Measurements from ENCODE around the gene GSK3B. TPM values are rescaled to one million over a fixed set of nuclear protein-coding genes. Genes with fewer than 3 reads are reported as not detected.

The GSK3B gene
- total RNA-seq, 3 donors from 2014 or later = 28.3 to 29.2 (median 28.5) TPM

DNA sequence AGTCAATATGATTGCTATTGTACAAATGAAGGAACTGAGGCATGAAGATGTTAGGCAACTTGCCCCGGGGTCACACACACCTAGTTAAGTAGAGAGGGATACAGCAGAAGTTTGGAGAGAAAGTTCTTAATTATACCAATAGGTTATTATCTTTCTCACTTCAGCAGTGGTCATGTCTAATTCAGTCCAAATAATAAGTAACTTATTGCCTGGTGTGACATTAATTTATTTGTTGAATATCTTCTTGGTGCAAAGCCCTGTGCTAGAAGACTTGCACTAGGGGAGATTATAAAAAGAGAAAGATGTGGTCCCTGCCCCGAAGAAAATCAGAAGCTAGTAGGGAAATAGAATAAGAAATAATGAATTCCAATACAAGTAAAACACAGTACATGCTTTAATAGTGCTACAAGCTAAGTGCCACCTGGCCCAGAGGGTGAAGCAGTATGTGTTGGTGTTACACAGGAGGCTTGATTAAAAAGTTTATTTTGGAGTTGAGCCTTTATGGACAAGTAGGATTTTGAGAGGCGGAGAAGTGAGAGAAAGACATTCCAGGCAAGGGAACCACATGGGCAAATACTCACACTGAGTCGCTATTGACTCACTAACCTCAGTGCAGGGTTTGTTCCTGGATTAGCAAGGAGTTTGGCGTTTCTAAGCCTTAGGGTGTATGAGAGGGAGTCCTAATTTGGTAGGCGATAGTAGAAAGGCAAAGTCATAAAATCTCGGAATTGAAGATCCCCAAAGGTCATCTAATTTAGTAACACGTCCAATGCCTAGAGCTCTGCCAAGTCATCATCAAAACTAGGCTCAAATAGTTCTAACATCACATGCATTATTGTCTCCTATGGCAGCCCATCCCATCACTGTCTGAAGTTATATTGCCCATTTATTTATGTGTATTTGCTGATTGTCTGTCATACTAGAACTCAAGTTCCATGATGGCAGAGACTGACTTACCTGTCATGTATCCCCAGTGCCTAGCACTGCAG lies 19.2 kb upstream of the GSK3B start:
- Mint-ChIP-seq H3K4me1 (ENCODE audit: low read depth) (no peaks in the 10 kb centered on the region), H3K4me3 (no peak overlapping the region), H3K27me3 (ENCODE audit: low read depth) (no peaks in the 10 kb centered on the region), H3K9me3 (peaks cover 5% of the 10 kb centered on the region), H3K36me3 (ENCODE audit: insufficient read depth) (peaks cover 7% of the 10 kb centered on the region)
- no peak for ATAC-seq
- no peak for DNase-seq

DNA sequence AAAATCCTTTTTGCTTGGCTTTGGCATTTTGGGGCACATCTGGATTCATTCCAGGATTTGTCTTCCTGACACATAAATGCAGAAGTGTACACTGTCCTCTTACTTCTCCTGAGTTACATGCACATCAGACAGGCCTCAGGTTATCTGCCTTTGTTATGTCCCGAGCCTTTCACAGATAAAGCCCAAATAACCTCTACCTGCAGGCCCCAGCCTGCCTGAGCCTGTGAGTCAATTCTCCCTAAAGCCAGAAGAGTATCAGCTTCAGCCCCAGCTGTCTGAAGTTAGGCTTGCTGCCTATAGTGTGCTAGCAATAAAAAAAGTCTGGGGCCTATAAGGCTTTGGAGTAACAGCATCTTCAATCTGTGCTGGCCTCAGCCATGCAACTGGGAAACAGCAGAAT lies 17.7 kb upstream of the GSK3B start:
- DNase-seq (no peak), ATAC-seq (no peak)

DNA sequence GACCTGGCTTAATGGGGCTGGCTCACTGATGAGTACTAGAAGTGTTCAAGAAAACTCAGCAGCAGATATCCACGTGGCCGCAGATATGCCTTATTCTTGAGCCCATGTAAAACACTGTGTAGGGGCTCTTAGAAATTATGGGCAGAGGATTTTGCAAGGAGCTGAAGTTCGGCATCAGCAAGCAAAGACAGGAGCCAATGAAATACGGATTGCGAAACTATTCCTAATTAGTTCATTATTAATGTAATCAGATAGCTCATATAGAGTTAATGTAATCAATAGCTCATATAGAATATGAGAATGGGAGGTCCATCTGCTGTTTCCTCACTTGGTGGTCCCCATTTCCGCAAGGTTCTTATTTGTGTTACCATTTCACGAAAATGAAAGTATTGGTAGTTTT lies 9.0 kb upstream of the GSK3B start:
- DNase-seq (no peak), ATAC-seq (no peak)
- H3K27me3 Mint-ChIP-seq (ENCODE audit: low read depth) = no peaks in the 10 kb centered on the region
- peaks cover 6% of the 10 kb centered on the region for H3K4me1 Mint-ChIP-seq (ENCODE audit: low read depth)
- H3K9me3 Mint-ChIP-seq = no peaks in the 10 kb centered on the region
- no peak overlapping the region for H3K4me3 Mint-ChIP-seq
- H3K36me3 Mint-ChIP-seq (ENCODE audit: insufficient read depth) = peaks cover 8% of the 10 kb centered on the region

More for the DNA sequence above, 17.7 kb upstream of the GSK3B start:
- H3K36me3 Mint-ChIP-seq (ENCODE audit: insufficient read depth) = peaks cover 4% of the 10 kb centered on the region
- no peak overlapping the region for H3K4me3 Mint-ChIP-seq
- peaks cover 2% of the 10 kb centered on the region for H3K9me3 Mint-ChIP-seq
- H3K4me1 Mint-ChIP-seq (ENCODE audit: low read depth) = no peaks in the 10 kb centered on the region
- no peaks in the 10 kb centered on the region for H3K27me3 Mint-ChIP-seq (ENCODE audit: low read depth)

DNA sequence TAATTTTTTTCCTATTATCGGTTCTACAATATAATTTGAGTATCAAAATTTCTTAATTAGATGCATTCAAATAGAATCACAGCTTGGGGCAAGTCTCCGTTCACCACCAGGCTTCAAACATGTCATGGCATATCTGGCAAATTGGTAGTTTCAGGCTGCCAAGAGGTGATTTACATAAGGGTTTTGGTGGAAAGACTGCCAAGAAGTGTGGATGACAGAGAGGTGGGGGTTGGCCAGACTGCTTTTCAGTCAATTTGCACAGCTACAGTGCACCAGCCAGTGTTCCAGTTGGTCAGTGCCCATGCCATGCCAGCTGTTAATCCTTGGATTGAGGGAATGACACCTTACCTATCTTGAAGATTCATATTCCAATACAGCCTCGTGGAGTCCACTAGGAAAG lies 8.4 kb upstream of the GSK3B start:
- H3K4me1 Mint-ChIP-seq (ENCODE audit: low read depth) = peaks cover 6% of the 10 kb centered on the region
- ATAC-seq = no peak
- H3K27me3 Mint-ChIP-seq (ENCODE audit: low read depth) = no peaks in the 10 kb centered on the region
- DNase-seq = no peak
- no peak overlapping the region for H3K4me3 Mint-ChIP-seq
- no peaks in the 10 kb centered on the region for H3K9me3 Mint-ChIP-seq
- H3K36me3 Mint-ChIP-seq (ENCODE audit: insufficient read depth) = peaks cover 8% of the 10 kb centered on the region

DNA sequence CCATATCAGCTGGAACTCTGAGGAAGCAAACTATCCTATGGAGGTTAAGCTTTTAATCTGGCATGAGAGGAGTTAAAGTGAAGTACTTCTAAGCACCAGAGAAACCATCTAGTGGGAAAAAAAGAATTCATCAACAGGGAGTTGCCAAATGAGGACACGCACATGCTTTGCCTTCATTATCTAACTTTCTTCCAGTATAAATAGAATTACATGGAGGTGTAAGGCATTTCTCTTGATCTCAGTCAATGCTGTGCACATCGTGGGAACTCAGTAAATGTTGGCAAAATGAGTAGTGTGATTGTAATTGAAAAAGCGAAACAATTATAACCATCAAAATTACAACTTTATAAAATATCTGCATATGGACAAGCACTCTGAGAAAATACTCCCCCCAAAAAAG lies 8.0 kb upstream of the GSK3B start:
- Mint-ChIP-seq H3K36me3 (ENCODE audit: insufficient read depth) (peaks cover 8% of the 10 kb centered on the region), H3K27me3 (ENCODE audit: low read depth) (no peaks in the 10 kb centered on the region), H3K4me3 (no peak overlapping the region), H3K9me3 (no peaks in the 10 kb centered on the region), H3K4me1 (ENCODE audit: low read depth) (peaks cover 8% of the 10 kb centered on the region)
- no peak for ATAC-seq
- no peak for DNase-seq

DNA sequence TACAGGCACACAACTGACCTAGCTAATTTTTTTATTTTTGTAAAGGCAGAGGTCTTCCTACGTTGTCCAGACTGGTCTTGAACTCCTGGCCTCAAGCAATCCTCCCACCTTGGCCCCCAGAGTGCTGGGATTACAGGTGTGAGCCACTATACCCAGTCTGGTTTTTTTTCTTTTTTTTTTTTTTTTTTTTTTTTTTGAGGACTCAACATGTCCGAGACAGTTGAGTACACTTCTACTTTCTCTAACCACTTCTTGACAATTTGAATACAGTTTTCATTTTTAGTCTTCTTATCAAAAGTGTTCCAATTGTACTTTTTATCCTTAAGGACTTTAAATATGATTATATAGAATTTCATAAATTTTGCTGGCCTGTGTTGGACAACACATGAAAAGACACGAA lies 7.4 kb upstream of the GSK3B start:
- Mint-ChIP-seq H3K36me3 (ENCODE audit: insufficient read depth) (peaks cover 8% of the 10 kb centered on the region), H3K4me1 (ENCODE audit: low read depth) (peaks cover 12% of the 10 kb centered on the region), H3K27me3 (ENCODE audit: low read depth) (no peaks in the 10 kb centered on the region), H3K4me3 (no peak overlapping the region), H3K9me3 (no peaks in the 10 kb centered on the region)
- ATAC-seq (no peak), DNase-seq (no peak)

DNA sequence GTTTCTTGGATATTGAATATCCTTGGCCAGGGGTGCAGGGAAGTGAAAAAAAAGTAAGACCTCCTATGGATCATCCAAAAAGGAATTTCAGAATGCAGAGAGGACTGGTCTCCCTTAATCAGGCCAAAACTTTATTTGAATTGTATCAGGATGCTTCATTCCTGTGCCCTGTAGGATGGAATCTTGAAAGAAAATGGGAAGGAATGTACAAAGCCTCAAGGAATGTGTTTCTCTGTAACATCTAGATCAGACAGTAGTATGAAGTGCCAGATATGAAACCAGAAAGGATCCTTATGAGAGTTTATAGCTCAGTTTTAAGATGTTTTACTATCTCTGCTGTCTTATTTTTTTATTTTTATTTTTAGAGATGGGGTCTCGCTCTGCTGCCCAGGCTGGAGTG lies 6.5 kb upstream of the GSK3B start:
- H3K4me1 Mint-ChIP-seq (ENCODE audit: low read depth) = peaks cover 16% of the 10 kb centered on the region
- no peaks in the 10 kb centered on the region for H3K9me3 Mint-ChIP-seq
- DNase-seq (no peak), ATAC-seq (no peak)
- H3K36me3 Mint-ChIP-seq (ENCODE audit: insufficient read depth) = peaks cover 8% of the 10 kb centered on the region
- H3K27me3 Mint-ChIP-seq (ENCODE audit: low read depth) = no peaks in the 10 kb centered on the region
- H3K4me3 Mint-ChIP-seq = no peak overlapping the region

DNA sequence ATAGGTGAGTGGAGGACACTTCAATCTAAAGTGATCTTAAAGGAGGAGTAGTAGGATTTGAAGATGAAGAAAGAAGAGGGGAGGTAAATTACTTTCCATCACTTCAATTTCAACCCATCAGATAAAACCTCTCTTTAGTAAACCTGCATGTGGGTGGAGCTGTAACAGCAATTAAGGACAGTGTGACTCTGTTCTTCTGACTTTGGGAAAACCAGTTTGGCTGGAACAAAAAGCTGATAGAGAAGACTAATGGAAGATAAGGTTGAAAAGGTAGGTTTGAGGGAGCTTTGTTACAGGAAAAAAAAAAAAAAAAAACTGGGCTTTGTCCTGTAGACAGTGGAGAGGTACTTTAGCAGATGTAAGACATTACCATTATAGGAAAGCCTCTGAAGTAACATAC lies 4.5 kb upstream of the GSK3B start:
- H3K4me1 Mint-ChIP-seq (ENCODE audit: low read depth) = peaks cover 19% of the 10 kb centered on the region
- no peaks in the 10 kb centered on the region for H3K27me3 Mint-ChIP-seq (ENCODE audit: low read depth)
- no peak overlapping the region for H3K4me3 Mint-ChIP-seq
- DNase-seq (no peak), ATAC-seq (no peak)
- H3K36me3 Mint-ChIP-seq (ENCODE audit: insufficient read depth) = peaks cover 8% of the 10 kb centered on the region
- H3K9me3 Mint-ChIP-seq = no peaks in the 10 kb centered on the region

DNA sequence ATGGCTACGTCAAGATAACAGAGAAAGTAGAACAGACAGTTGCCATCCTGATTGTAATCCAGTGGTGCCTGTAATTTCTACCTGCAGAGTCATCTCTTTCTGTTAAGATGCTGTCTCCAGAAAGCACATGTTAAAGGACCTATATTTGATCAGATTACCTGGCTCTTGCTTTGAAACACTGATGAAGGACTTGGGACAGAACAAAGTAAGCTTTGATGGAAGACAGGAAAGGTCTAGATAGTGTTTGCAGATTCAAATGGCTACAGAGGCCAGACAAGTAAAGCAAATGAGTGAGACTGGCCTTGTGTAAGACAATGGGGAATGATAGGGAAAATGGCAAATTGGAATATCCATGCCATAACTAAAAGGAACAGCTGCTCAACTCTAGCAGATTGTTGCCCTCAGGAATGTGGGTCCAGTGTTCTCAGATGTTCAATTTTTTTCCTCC lies 1.8 kb upstream of the GSK3B start:
- DNase-seq = no peak

DNA sequence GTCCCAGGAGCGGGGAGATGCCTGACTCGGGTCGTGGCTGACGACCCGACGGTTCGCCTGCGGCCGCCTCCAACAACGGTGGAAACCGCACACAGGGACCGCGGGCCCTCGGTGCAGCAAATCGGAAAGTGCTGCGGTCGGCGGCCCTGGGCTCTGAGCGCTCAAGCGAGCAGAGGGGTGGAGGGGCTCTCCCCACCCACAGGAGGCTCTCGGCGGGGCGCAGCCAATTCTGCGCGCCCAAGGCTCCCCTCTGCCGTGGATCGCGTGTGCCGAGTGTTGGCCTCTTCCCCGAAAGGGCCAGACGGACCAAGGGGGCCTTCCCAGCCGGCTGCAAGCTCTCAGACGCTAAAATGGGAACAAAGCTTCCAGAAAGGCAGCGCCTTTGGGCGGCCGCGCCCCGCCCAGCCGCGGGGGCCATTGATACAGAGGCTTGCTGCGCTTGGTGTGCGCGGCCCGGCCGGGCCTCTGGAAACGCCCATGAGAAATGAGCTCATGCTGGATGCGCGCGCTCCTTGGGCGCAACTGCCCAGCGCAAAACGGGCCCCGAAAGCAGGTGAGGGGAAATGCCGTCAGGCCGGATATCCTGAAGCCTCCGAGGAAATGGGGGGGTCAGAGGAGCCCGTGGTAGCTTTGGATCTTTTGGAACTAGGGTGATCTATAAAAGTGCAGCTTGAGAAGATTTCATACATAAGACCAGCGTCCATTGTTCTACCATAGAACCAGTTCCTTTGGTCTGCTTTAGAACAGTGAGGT lies 1.2 kb upstream of the GSK3B start:
- no peak overlapping the region for H3K4me3 Mint-ChIP-seq
- H3K9me3 Mint-ChIP-seq = no peaks in the 10 kb centered on the region
- peaks cover 19% of the 10 kb centered on the region for H3K4me1 Mint-ChIP-seq (ENCODE audit: low read depth)
- peak; percentile 49 to 50 for ATAC-seq
- H3K36me3 Mint-ChIP-seq (ENCODE audit: insufficient read depth) = peaks cover 8% of the 10 kb centered on the region
- DNase-seq = peak; percentile 69
- no peaks in the 10 kb centered on the region for H3K27me3 Mint-ChIP-seq (ENCODE audit: low read depth)

More for the DNA sequence above, 1.8 kb upstream of the GSK3B start:
- Mint-ChIP-seq H3K9me3 (no peaks in the 10 kb centered on the region), H3K36me3 (ENCODE audit: insufficient read depth) (peaks cover 8% of the 10 kb centered on the region), H3K4me1 (ENCODE audit: low read depth) (peaks cover 19% of the 10 kb centered on the region), H3K27me3 (ENCODE audit: low read depth) (no peaks in the 10 kb centered on the region), H3K4me3 (no peak overlapping the region)
- no peak for ATAC-seq

DNA sequence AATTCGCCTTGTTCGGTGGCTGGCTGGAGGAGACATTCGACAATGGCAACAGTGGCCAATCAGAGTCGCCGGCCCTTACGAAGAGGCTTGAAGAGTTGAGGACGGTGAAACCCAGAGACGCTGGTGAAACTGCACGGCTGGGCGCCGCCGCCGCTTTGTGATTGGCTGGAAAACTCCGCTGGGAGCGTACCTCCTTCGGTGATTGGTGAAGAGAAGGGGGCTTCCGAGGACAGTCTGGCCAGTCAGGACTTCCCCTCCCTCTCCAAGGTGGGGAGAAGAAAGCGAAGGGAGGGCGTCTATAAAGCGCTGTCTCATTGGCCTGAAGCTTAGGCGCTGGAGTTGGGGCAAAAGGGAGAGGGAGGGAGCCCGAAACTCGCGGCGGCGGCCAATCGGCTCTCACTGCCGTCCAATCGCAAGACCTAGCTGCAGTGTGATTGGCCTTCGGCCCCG lies 554 bp upstream of the GSK3B start:
- Mint-ChIP-seq H3K27me3 (ENCODE audit: low read depth) (no peaks in the 10 kb centered on the region), H3K9me3 (no peaks in the 10 kb centered on the region), H3K36me3 (ENCODE audit: insufficient read depth) (peaks cover 6% of the 10 kb centered on the region), H3K4me3 (no peak overlapping the region), H3K4me1 (ENCODE audit: low read depth) (peaks cover 19% of the 10 kb centered on the region)
- ATAC-seq (peak; percentile 69), DNase-seq (no peak)

DNA sequence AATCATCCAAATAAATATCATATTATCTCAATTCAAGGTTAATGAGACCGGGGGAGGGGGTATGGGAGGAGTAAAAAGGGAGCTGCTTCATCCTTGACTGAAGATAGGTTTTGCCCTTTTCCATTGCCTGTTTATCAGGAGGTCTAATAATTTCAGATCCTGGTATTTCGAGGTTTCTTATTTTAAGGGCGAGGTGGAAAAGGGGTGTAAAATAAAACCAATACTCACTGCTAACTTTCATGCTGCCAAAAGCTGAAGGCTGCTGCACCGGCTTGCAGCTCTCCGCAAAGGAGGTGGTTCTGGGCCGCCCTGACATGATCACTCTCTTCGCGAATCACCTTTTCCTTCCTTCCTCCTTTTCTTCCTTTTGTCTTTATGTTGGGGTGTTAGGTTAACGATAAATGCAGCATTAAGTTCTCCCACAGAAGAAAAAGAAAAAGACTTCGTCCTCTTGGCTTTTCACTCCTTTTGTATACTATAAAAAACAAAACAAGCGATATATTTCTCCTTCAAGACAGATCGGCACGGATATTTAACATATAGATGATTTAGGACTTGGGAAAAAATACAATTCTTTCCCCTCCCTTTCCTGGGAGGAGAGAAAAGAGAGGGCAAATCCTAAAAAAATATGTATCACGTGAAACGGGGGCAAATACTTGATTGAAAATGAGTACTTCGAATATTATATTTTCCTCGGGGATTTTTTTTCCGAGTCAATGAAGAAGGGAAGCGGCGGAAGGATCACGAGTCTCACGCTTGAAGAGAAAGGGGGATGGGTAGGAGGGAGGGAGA lies 932 bp downstream of the GSK3B start:
- Mint-ChIP-seq H3K36me3 (ENCODE audit: insufficient read depth) (peaks cover 6% of the 10 kb centered on the region), H3K4me1 (ENCODE audit: low read depth) (peaks cover 23% of the 10 kb centered on the region), H3K27me3 (ENCODE audit: low read depth) (no peaks in the 10 kb centered on the region), H3K9me3 (no peaks in the 10 kb centered on the region), H3K4me3 (no peak overlapping the region)
- no peak for ATAC-seq
- no peak for DNase-seq

DNA sequence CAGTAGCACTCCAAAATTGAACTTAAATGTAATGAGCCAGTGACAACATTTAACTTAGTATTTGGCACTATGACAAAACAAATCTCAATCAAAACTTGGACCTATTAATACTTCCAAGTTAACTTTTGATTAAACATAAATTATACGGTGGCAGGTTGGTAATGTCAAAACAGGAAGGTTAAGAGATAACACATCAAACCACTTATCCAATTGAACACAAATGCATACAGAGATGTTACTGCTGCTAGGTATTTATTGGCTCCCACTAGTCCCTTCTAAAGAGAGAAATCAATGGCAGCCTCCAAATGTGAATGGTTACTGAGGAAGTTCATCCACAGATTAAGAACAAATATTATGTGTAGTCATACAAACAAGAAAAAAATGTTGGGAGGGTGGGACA lies 1.8 kb downstream of the GSK3B start:
- ATAC-seq (no peak), DNase-seq (no peak)
- no peak overlapping the region for H3K4me3 Mint-ChIP-seq
- H3K36me3 Mint-ChIP-seq (ENCODE audit: insufficient read depth) = peaks cover 6% of the 10 kb centered on the region
- no peaks in the 10 kb centered on the region for H3K27me3 Mint-ChIP-seq (ENCODE audit: low read depth)
- H3K4me1 Mint-ChIP-seq (ENCODE audit: low read depth) = peaks cover 27% of the 10 kb centered on the region
- H3K9me3 Mint-ChIP-seq = no peaks in the 10 kb centered on the region

DNA sequence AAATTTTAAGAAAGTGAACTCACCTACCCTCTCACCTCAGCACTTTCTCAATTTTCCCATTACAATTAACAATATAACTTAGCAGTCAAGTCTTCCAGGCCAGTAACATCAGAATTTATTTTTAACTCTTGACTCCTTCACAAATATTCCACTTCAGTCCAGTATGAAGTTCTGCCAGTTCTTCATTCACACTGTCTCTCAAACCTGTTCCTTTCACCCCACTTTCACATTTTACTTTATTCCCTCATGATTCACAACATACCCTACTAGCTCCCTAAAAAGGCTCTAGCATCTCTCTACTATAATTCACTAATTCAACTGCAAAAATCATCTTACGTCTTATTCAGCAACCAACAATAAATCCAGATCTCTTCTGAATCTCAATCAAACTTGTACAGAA lies 3.8 kb downstream of the GSK3B start:
- Mint-ChIP-seq H3K4me3 (no peak overlapping the region), H3K4me1 (ENCODE audit: low read depth) (peaks cover 27% of the 10 kb centered on the region), H3K27me3 (ENCODE audit: low read depth) (no peaks in the 10 kb centered on the region), H3K9me3 (no peaks in the 10 kb centered on the region), H3K36me3 (ENCODE audit: insufficient read depth) (peaks cover 6% of the 10 kb centered on the region)
- DNase-seq (no peak), ATAC-seq (no peak)
